HG02943 (cell line): ENCODE measurements around the gene HARS2.
A peak's percentile ranks its signal among the peaks of the same experiment; 100 is the strongest.
"Not testable (repeated sequence)": the region's sequence is repeated elsewhere in the genome, so short reads cannot be mapped to it uniquely, and the experiment has no call there.

ENCODE experiments used
- ATAC-seq: cut with Tn5 transposase; IDR thresholded peaks from one replicate; pipeline ENCODE4 v1.9.1; 2021; ENCODE audit warnings: mild to moderate bottlenecking, low read depth, moderate library complexity; ENCODE audit not compliant: unreplicated experiment

Gene HARS2

GRCh38 chr5:140696891-140697492 lies 5.7 kb downstream of the HARS2 start:
- ATAC-seq, result no peak

GRCh38 chr5:140700177-140701144 lies 9.2 kb downstream of the HARS2 start, which contains the start of gene ZMAT2:
Gene ZMAT2 (plus strand): TSS chr5:140700447. CDS start chr5:140700461, 14 bp downstream.
- ATAC-seq, result peak; percentile 96

GRCh38 chr5:140707812-140708211 lies 16.6 kb downstream of the HARS2 start:
- no peak for ATAC-seq

- ATAC-seq, result not testable (repeated sequence)
These were observed 17.5 kb downstream of the HARS2 start for GRCh38 chr5:140708787-140709186.

GRCh38 chr5:140710899-140711552 lies 19.8 kb downstream of the HARS2 start:
- peak; percentile 92 for ATAC-seq

GRCh38 chr5:140711794-140712193 lies 20.5 kb downstream of the HARS2 start:
- ATAC-seq, result no peak

GRCh38 chr5:140713562-140714094 lies 22.4 kb downstream of the HARS2 start:
- ATAC-seq, result no peak

GRCh38 chr5:140716238-140716637 lies 25.0 kb downstream of the HARS2 start:
- ATAC-seq, result not testable (repeated sequence)

- ATAC-seq, result no peak
These were observed 27.0 kb downstream of the HARS2 start for GRCh38 chr5:140718266-140718592.

GRCh38 chr5:140720738-140721137 lies 29.5 kb downstream of the HARS2 start:
- not testable (repeated sequence) for ATAC-seq

- ATAC-seq, result not testable (repeated sequence)
These were observed 30.1 kb downstream of the HARS2 start for GRCh38 chr5:140721395-140721794.

- peak; percentile 91 for ATAC-seq
These were observed 34.7 kb downstream of the HARS2 start for GRCh38 chr5:140725799-140726471.

- no peak for ATAC-seq
These were observed 41.8 kb downstream of the HARS2 start for GRCh38 chr5:140733098-140733497.

GRCh38 chr5:140734354-140734753 lies 43.1 kb downstream of the HARS2 start:
- no peak for ATAC-seq

GRCh38 chr5:140737486-140737885 lies 46.2 kb downstream of the HARS2 start:
- no peak for ATAC-seq

GRCh38 chr5:140741967-140742366 lies 50.7 kb downstream of the HARS2 start:
- ATAC-seq, result no peak
